A549 (cell line): ENCODE data around the gene SYNPO2L. TPM values are rescaled to one million over a fixed set of nuclear protein-coding genes. Genes with fewer than 3 reads are reported as not detected.
"Not testable (repeated sequence)": the region's sequence is repeated elsewhere in the genome, so short reads cannot be mapped to it uniquely, and the experiment has no call there.

Experiments used
- ATAC-seq, 2 experiments: fragments of 200-7000 bp in 1 of 2; fragments of >200 bp in 1 of 2; cut with Nextera tagmentation in 1 of 2; cut with Tn5 transposase in 1 of 2; 3 replicates each; pipeline versions ENCODE4 v1.8.0 to v1.9.1; 2018 to 2020; ENCODE audit warnings: mild to moderate bottlenecking in 1 of 2, moderate library complexity in 1 of 2
- CTCF ChIA-PET: fragments of 300-600 bp; sonication (Branson Sonifier 250); formaldehyde crosslinking; extraction: SDS; loops from one replicate; lab custom pipeline; 2021; ENCODE audit warnings: antibody characterized with exemption, inconsistent platforms; lab: Yijun Ruan, JAX
- POLR2A ChIA-PET: fragments of 350-600 bp; formaldehyde crosslinking; extraction: SDS; loops from one replicate; lab custom pipeline; 2021; ENCODE audit warnings: antibody characterized with exemption, inconsistent platforms; lab: Yijun Ruan, JAX
- DNase-seq, 2 experiments: peaks; one replicate each; pipeline versions ENCODE4 v3.0.0 to v3.0.0-alpha.2; 2011 to 2016; ENCODE audit warnings: low read depth in 1 of 2, low spot score in 1 of 2
- FAIRE-seq: peaks from 2 replicates; lab custom pipeline; 2011; peaks lifted over from hg19 to GRCh38; lab: Jason Lieb, UNC
- H3K27ac ChIP-seq, 2 experiments: fragments of >200 bp; sonication (Bioruptor Twin); formaldehyde crosslinking; 3 replicates each; pipeline ENCODE4 v1.5.1; 2016 to 2017
- H3K4me1 ChIP-seq: fragments of >200 bp; sonication (Bioruptor Twin); formaldehyde crosslinking; 3 replicates; pipeline ENCODE4 v1.6.1; 2016
- H3K4me2 ChIP-seq: fragments of >200 bp; sonication (Bioruptor Twin); formaldehyde crosslinking; 3 replicates; pipeline ENCODE4 v1.6.1; 2016
- H3K4me3 ChIP-seq: fragments of >200 bp; sonication (Bioruptor Twin); formaldehyde crosslinking; 3 replicates; pipeline ENCODE4 v1.5.1; 2016
- H3K9me3 ChIP-seq: fragments of >200 bp; sonication (Bioruptor Twin); formaldehyde crosslinking; 3 replicates; pipeline ENCODE4 v1.6.1; 2016
- WGBS: methylation state at CpG from one replicate; pipeline ENCODE4 v1.1.6; 2017; ENCODE audit errors: missing lambda C conversion rate; 5-methylcytosine and 5-hydroxymethylcytosine counted together
- polyA plus RNA-seq, 4 experiments: library from polyadenylated mRNA; depleted of rRNA in 3 of 4; stranded (reverse); fragments of >200 nt; fragmentation: RNase III in 1 of 4; extraction: RNeasy Plus Mini Kit Qiagen cat#74134 plus additional on column Dnase treatment in 1 of 4; gene quantifications; 2 replicates in 3 of 4; 3 replicates in 1 of 4; pipeline ENCODE4 v1.2.3, GENCODE V29; 2011 to 2017

Gene SYNPO2L
- polyA plus RNA-seq, 2 of the 4 experiments (the other 2 are of a cell fraction) = not detected

- CTCF ChIA-PET, H3K4me2 ChIP-seq, H3K4me3 ChIP-seq, POLR2A ChIA-PET, DNase-seq, FAIRE-seq, ATAC-seq, H3K4me1 ChIP-seq, H3K27ac ChIP-seq, H3K9me3 ChIP-seq: not testable (repeated sequence)
- 97% methylated on average over 5 of the region's 20 CpGs for WGBS
Measured at GRCh38 chr10:73674546-73674945, 18.7 kb upstream of the SYNPO2L start.

- CTCF ChIA-PET, H3K4me3 ChIP-seq, POLR2A ChIA-PET, ATAC-seq, H3K4me2 ChIP-seq, H3K27ac ChIP-seq, DNase-seq, H3K4me1 ChIP-seq, H3K9me3 ChIP-seq, FAIRE-seq: not testable (repeated sequence)
- WGBS = 88% methylated on average over 4 of the region's 4 CpGs
Measured at GRCh38 chr10:73668378-73668777, 12.5 kb upstream of the SYNPO2L start.

GRCh38 chr10:73666153-73666809 lies 10.5 kb upstream of the SYNPO2L start:
- H3K4me1 ChIP-seq, CTCF ChIA-PET, FAIRE-seq, ATAC-seq, POLR2A ChIA-PET, H3K4me2 ChIP-seq, DNase-seq, H3K4me3 ChIP-seq, H3K27ac ChIP-seq, H3K9me3 ChIP-seq: not testable (repeated sequence)
- 46% methylated on average over 4 of the region's 5 CpGs for WGBS

DNA sequence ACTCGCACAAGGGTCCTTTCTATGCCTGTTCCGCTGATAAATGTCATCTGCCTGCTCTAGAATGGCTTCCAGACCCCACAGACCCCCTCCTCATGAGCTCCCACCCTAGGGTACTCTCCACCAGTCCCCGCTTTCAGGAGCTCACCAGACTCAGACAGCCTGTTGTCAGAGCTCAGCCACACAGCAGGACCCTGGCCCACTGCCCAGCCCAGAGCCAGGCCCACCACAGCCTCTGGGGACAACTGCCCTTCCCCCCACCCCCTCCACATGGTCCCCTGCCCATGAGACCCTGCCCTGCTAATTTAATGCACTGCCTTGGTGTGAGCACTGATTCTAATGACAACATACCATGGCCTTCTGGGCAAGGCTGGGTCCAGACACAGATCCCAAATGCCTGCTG lies 9.8 kb upstream of the SYNPO2L start:
- H3K27ac ChIP-seq, H3K4me2 ChIP-seq, H3K9me3 ChIP-seq, H3K4me3 ChIP-seq, ATAC-seq, DNase-seq, POLR2A ChIA-PET, CTCF ChIA-PET, FAIRE-seq, H3K4me1 ChIP-seq: not testable (repeated sequence)
- 88% methylated on average over 3 of the region's 3 CpGs for WGBS

DNA sequence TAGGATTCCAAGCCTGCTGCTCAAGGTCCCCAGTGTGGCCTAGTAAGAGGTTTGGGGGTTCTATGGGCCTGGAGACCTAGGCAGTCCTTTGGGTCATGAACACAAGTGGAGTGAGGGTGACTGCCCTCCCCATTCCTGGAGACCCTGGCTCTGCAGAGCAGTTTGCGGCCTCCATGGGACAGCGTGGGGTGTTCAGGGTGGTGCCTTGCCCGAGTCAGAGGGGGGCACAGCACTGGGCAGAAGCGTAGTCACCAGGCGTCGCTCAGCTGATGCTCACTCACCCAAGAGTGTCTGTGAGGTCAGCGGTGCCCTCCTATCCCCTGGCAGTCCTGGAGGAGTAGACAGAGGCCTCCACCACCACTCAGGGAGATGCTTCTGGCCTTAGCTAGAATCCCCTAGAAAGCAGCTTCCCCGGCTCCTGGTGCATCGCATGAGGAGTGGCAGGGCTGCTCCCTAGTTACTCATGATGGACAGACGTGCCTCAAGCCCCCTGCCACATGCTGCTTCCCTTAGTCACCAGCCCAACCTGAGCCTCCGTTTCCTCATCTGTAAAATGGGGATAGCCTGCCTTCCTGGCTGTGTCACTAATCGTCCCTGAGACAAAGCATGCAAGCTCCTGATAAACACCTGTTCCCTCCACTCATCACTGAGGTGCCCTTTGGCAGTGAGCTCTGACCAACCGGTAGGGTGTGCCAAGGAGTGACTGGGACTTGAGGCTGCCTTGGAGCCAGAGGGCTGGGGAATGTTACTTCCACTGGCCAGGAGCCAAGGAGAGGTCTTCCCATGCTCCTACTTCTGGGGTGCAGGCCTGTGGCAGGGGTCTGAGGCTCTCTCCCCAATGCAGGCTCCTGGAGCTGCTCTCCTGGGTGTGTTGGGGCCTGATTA lies 8.6 kb upstream of the SYNPO2L start:
- POLR2A ChIA-PET, ATAC-seq, DNase-seq, H3K9me3 ChIP-seq, H3K4me1 ChIP-seq, H3K27ac ChIP-seq, H3K4me3 ChIP-seq, H3K4me2 ChIP-seq, FAIRE-seq: not testable (repeated sequence)
- CTCF ChIA-PET = interaction anchor here (1.7 kb wide), 1 partner anchor 135 kb away, joined by 4 read pairs; no protein-coding TSS in a partner anchor
- 79% methylated on average over 7 of the region's 13 CpGs for WGBS

DNA sequence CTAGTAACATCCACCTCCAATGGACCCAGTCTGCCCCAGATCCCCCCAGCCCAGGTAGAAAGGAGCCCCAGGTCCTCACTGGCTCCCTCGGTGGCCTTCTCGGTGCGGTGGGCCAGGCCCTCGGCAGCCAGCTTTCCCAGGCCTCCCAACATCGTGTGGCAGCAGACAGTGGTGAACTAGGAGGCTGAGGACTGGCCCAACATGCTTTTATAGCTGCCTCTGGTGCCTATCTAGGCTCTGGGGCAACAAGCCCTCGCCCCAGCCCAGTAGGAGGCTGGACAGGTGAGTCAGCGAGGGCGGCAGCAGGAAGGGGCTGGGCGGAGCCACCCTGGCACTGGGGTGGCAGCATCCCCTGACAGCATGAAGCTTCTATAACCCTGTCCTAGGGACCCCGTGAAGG lies 7.8 kb upstream of the SYNPO2L start:
- FAIRE-seq, H3K9me3 ChIP-seq, H3K4me3 ChIP-seq, POLR2A ChIA-PET, ATAC-seq, H3K27ac ChIP-seq, H3K4me1 ChIP-seq, DNase-seq, H3K4me2 ChIP-seq: not testable (repeated sequence)
- CTCF ChIA-PET = interaction anchor here (1.7 kb wide), 1 partner anchor 135 kb away, joined by 4 read pairs; no protein-coding TSS in a partner anchor
- WGBS = 61% methylated on average over 5 of the region's 10 CpGs

GRCh38 chr10:73662705-73663104 lies 6.9 kb upstream of the SYNPO2L start:
- POLR2A ChIA-PET, H3K4me1 ChIP-seq, FAIRE-seq, CTCF ChIA-PET, H3K9me3 ChIP-seq, H3K4me3 ChIP-seq, ATAC-seq, H3K4me2 ChIP-seq, DNase-seq, H3K27ac ChIP-seq: not testable (repeated sequence)
- 85% methylated on average over 7 of the region's 7 CpGs for WGBS
